Retinal pigment epithelial cell (primary cell): ENCODE results near the gene CSNK1G3.

Experiments
- DNase-seq: peaks from one replicate; pipeline ENCODE4 v3.0.0-alpha.2; 2010; ENCODE audit warnings: low read depth
- H3K4me3 ChIP-seq: 2 replicates; pipeline ENCODE4 v1.5.1; 2011; ENCODE audit warnings: mild to moderate bottlenecking, low read length, control low read depth, moderate library complexity
- TF ChIP-seq, protein P1 (sequence below): conservative IDR thresholded peaks from 2 replicates; pipeline ENCODE4 v1.5.1; 2011; ENCODE audit warnings: low read depth, low read length, control low read depth, inconsistent platforms

The CSNK1G3 gene

DNA sequence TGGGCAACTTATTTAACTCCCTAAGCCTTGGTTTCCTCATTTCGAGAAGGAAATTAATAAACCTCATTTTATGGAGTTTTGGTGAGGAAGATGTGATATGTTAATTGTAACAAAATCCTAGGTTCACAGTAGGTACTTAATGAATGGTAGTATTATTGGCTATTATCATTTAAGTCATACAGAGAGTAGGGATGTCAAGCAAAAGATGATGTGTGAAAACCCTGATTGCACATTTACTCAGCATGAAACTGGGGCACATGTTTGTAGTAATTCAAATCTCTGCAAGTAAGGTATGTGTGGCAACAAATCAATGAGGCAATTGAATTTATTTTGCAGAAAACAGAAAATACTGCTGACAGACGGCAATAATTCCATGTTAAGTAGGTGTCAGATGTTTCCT, 127.3 kb downstream of the CSNK1G3 start:
- H3K4me3 ChIP-seq = no peak overlapping the region
- TF ChIP-seq, protein P1, sequence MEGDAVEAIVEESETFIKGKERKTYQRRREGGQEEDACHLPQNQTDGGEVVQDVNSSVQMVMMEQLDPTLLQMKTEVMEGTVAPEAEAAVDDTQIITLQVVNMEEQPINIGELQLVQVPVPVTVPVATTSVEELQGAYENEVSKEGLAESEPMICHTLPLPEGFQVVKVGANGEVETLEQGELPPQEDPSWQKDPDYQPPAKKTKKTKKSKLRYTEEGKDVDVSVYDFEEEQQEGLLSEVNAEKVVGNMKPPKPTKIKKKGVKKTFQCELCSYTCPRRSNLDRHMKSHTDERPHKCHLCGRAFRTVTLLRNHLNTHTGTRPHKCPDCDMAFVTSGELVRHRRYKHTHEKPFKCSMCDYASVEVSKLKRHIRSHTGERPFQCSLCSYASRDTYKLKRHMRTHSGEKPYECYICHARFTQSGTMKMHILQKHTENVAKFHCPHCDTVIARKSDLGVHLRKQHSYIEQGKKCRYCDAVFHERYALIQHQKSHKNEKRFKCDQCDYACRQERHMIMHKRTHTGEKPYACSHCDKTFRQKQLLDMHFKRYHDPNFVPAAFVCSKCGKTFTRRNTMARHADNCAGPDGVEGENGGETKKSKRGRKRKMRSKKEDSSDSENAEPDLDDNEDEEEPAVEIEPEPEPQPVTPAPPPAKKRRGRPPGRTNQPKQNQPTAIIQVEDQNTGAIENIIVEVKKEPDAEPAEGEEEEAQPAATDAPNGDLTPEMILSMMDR = no peak
- DNase-seq = no peak

DNA sequence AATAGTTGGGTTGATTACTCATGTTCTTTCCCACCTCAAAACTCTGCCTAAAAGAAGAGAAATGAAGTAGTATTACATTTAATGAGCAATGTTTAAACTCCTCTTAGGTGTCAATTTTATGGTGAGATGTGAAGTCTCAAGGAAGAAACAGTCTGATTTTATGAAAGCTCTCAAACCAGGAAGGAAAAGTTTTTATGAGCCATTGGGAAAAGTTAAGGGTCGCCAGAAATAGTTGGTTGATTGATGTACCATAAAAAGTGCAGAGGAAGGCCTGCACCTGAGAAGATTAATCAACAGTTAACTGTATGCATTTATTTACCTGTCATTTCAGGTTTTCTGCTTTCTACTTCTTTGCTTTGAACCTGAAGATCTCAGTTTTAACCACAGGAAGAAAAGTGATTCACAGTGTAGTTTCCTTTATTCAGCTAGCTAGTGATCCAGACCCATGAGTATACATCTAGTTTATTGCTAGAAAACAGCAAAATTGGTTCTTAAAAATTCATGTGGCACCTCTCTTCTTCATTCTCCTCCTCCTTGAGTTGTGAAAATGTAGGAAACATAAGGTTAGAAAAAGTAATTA, 133.1 kb downstream of the CSNK1G3 start:
- DNase-seq = no peak
- no peak overlapping the region for H3K4me3 ChIP-seq
- TF ChIP-seq, protein P1 = no peak

DNA sequence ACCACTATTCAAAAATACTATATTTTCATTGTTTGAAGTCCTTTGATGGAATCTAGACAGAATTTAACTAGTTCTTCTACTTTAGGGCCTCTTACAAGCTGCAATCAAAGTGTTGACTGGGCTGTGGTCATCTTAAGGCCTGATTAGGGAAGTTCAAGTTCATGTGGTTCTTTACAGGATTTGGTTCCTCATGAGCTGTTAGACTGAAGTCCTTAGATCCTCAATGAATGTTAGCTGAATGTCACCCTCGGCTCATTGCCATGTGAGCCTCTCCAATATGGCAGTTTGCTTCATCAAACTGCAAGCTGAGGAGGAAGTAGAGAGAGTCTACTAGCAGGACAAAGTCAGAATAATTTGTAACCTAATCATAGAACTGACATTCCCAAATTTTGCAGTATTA, 135.1 kb downstream of the CSNK1G3 start:
- TF ChIP-seq, protein P1 = no peak
- no peak for DNase-seq
- no peak overlapping the region for H3K4me3 ChIP-seq

DNA sequence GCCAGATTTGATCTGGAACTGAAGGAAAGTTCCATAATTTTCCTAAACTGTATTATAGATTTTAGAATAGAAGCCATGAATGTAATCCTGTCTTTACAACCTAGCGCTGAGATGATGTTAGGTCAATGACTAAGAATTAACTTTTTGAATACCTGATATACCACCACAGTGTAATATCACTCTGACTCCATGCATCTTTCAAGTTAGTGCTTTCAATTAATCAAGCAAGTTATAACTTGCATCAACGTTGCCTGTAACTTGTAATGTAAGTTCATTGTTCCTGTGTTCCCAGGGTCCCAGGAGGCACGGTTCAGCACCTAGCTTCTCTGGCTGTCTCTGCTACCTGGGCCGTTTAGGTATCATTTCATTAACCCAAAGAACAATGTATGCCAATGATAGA, 139.3 kb downstream of the CSNK1G3 start:
- no peak overlapping the region for H3K4me3 ChIP-seq
- no peak for DNase-seq
- TF ChIP-seq, protein P1 = no peak

DNA sequence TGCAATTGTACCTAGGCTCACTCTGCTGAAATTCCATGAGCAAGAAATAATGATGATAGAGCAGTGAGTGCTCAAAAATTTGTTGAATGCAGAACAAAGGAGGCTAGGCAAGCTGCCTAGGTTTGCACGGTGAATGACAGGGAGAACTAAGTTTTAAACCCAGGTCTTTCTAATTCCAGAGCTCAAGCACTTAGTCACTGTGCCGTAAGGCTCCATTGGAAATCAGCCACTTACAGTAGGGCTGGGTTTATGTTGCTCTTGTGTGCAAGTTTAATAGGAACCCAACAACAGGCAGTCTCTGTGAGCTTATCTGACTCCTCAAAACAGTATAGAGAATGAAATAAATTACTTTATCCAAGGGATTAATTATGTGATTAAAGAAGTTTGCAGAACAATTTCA, 147.0 kb downstream of the CSNK1G3 start:
- TF ChIP-seq, protein P1 = no peak
- no peak for DNase-seq

DNA sequence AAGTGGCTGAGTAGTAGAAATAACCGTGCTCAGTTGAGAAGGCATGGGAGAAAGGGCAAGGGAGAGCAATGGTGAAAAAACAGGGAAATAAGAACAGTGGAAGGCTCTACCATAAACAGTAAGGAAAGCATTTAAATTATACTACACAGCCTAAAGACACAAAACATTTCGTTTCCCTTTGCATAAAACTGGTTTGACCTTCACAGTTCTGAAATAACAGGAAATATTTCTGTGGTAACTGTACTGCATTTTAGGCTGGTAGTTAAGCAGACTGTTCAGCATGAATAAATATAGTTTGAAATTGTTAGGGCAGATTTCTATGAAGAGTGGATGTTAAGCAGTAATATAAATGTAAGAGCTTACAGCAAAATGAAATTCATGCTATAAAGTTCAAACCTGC, 147.5 kb downstream of the CSNK1G3 start:
- H3K4me3 ChIP-seq = no peak overlapping the region
- TF ChIP-seq, protein P1 = no peak
- no peak for DNase-seq

More for the DNA sequence above, 147.0 kb downstream of the CSNK1G3 start:
- no peak overlapping the region for H3K4me3 ChIP-seq

DNA sequence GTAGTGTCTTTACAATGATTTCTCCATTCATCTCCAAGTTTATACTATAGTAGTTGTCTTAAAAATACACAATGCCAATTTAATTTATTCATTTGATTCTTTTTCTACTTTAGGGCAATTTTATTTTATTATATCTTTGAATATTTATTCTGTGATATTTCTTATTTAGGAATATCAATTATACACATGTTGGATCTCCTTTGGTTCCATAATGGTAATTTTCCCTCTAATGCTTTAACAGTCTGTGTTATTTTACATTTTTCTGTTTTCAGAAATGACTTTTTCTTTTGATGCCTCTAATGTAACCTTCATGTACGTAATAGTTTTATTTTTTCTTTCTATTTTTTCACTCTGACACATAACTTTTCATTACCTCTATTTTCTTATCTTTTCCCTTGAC, 153.0 kb downstream of the CSNK1G3 start:
- TF ChIP-seq, protein P1 = no peak

More for the DNA sequence above, 153.0 kb downstream of the CSNK1G3 start:
- H3K4me3 ChIP-seq = no peak overlapping the region
- no peak for DNase-seq
